Loucy (cell line): ENCODE measurements around the gene PLCB3.

ENCODE experiments used
- H2AFZ ChIP-seq: fragments of 200-600 bp; sonication (generic); 2 replicates; pipeline ENCODE4 v1.6.0; 2016; ENCODE audit warnings: antibody characterized with exemption, mild to moderate bottlenecking, low read length, moderate library complexity
- H3F3A ChIP-seq: fragments of 200-600 bp; 2 replicates; pipeline ENCODE4 v1.6.0; 2016; ENCODE audit warnings: antibody characterized with exemption, low read depth, mild to moderate bottlenecking
- H3K27me3 ChIP-seq: fragments of 200-600 bp; sonication (generic); 2 replicates; pipeline ENCODE4 v1.6.1; 2014; ENCODE audit warnings: low read length, mild to moderate bottlenecking; ENCODE audit not compliant: insufficient read depth, poor library complexity, severe bottlenecking
- H3K36me3 ChIP-seq: fragments of 200-600 bp; sonication (generic); 2 replicates; pipeline ENCODE4 v1.6.1; 2016; ENCODE audit warnings: low read length; ENCODE audit not compliant: insufficient read depth
- H3K4me1 ChIP-seq: fragments of 200-600 bp; sonication (generic); 2 replicates; pipeline ENCODE4 v1.5.1; 2014; ENCODE audit warnings: low read length, mild to moderate bottlenecking; ENCODE audit not compliant: insufficient read depth, poor library complexity, severe bottlenecking
- H3K4me2 ChIP-seq: fragments of 200-600 bp; sonication (generic); 2 replicates; pipeline ENCODE4 v1.6.0; 2014; ENCODE audit warnings: antibody characterized with exemption, low read length, low read depth, mild to moderate bottlenecking; ENCODE audit not compliant: poor library complexity, severe bottlenecking
- H3K4me3 ChIP-seq: fragments of 200-600 bp; sonication (generic); 2 replicates; pipeline ENCODE4 v1.5.1; 2014; ENCODE audit warnings: low read length, mild to moderate bottlenecking, mixed read lengths; ENCODE audit not compliant: poor library complexity, severe bottlenecking
- H3K79me2 ChIP-seq: fragments of 200-600 bp; sonication (generic); 2 replicates; pipeline ENCODE4 v1.6.1; 2014; ENCODE audit warnings: low read length; ENCODE audit not compliant: insufficient read depth
- H3K9ac ChIP-seq: fragments of 200-600 bp; sonication (generic); 2 replicates; pipeline ENCODE4 v1.6.0; 2014; ENCODE audit warnings: mild to moderate bottlenecking, low read depth, low read length, moderate library complexity; ENCODE audit not compliant: poor library complexity, severe bottlenecking
- H3K9me2 ChIP-seq: fragments of 200-600 bp; sonication (generic); replicated peaks from 2 replicates; pipeline ENCODE4 v1.6.1; 2016; ENCODE audit warnings: low read depth, low read length, mixed read lengths
- H3K9me3 ChIP-seq: fragments of 200-600 bp; sonication (generic); 2 replicates; pipeline ENCODE4 v1.6.1; 2014; ENCODE audit warnings: mild to moderate bottlenecking, antibody characterized with exemption, low read length, low read depth; ENCODE audit not compliant: insufficient read depth
- H4K20me1 ChIP-seq: fragments of 200-600 bp; sonication (generic); 2 replicates; pipeline ENCODE4 v1.6.0; 2014; ENCODE audit warnings: antibody characterized with exemption, low read length, mild to moderate bottlenecking; ENCODE audit not compliant: insufficient read depth, poor library complexity, severe bottlenecking
- CTCF ChIP-seq: fragments of 200-600 bp; sonication (generic); conservative IDR thresholded peaks from 2 replicates; pipeline ENCODE4 v1.5.1; 2014; ENCODE audit warnings: mild to moderate bottlenecking, antibody characterized with exemption, low read length
- EZH2phosphoT487 ChIP-seq: fragments of 200-600 bp; IDR thresholded peaks from 2 replicates; pipeline ENCODE4 v1.6.1; 2018; ENCODE audit warnings: antibody characterized with exemption, mild to moderate bottlenecking, moderate library complexity, borderline replicate concordance

PLCB3 gene

GRCh38 chr11:64283092-64283491 lies 31.8 kb downstream of the PLCB3 start:
- H3K36me3 ChIP-seq, result no peaks in the 10 kb centered on the region
- H4K20me1 ChIP-seq, result no peaks in the 10 kb centered on the region
- H3K9me2 ChIP-seq, result no peaks in the 10 kb centered on the region
- H3K4me2 ChIP-seq, result peak overlapping the region; percentile 96
- TF ChIP-seq EZH2phosphoT487 (no peak), CTCF (no peak)
- H3K79me2 ChIP-seq, result peaks cover 10% of the 10 kb centered on the region; the same call in 1 of the 2 replicates
- H3K9ac ChIP-seq, result no peak overlapping the region
- H3K27me3 ChIP-seq, result no peaks in the 10 kb centered on the region
- H3K4me1 ChIP-seq, result peaks cover 8% of the 10 kb centered on the region
- H3K9me3 ChIP-seq, result no peaks in the 10 kb centered on the region
- H3F3A ChIP-seq, result no peaks in the 10 kb centered on the region
- H3K4me3 ChIP-seq, result no peak overlapping the region
- no peak overlapping the region for H2AFZ ChIP-seq

- peak within 1 kb of the TSS; percentile 95 for H2AFZ ChIP-seq
- H3K4me3 ChIP-seq, result peak within 1 kb of the TSS; percentile 99
- no peaks in the 10 kb centered on the region for H3K27me3 ChIP-seq
- no peaks in the 10 kb centered on the region for H3K9me2 ChIP-seq
- no peaks in the 10 kb centered on the region for H3K9me3 ChIP-seq
- peak within 1 kb of the TSS; percentile 87 for H3K9ac ChIP-seq
- peak within 1 kb of the TSS; percentile 96 for H3K4me2 ChIP-seq
- no peaks in the 10 kb centered on the region for H3F3A ChIP-seq
- no peaks in the 10 kb centered on the region for H3K36me3 ChIP-seq
- no peaks in the 10 kb centered on the region for H4K20me1 ChIP-seq
- peaks cover 8% of the 10 kb centered on the region for H3K4me1 ChIP-seq
- no peak for TF ChIP-seq CTCF
- no peak for TF ChIP-seq EZH2phosphoT487
- peaks cover 10% of the 10 kb centered on the region; the same call in 1 of the 2 replicates for H3K79me2 ChIP-seq
Observed at GRCh38 chr11:64284048-64284961, 33.0 kb downstream of the PLCB3 start, which contains the start of gene BAD. TSS of gene BAD (minus strand) at chr11:64284665. CDS start at chr11:64284368, 297 bp downstream.

- TF ChIP-seq EZH2phosphoT487, result no peak
- no peak for TF ChIP-seq CTCF
- H2AFZ ChIP-seq, result peak within 1 kb of the TSS; percentile 95
- H3K27me3 ChIP-seq, result no peaks in the 10 kb centered on the region
- H3K79me2 ChIP-seq, result peaks cover 10% of the 10 kb centered on the region; the same call in 1 of the 2 replicates
- H3K4me1 ChIP-seq, result peaks cover 8% of the 10 kb centered on the region
- no peaks in the 10 kb centered on the region for H3K9me2 ChIP-seq
- no peaks in the 10 kb centered on the region for H3F3A ChIP-seq
- H4K20me1 ChIP-seq, result no peaks in the 10 kb centered on the region
- H3K4me3 ChIP-seq, result peak within 1 kb of the TSS; percentile 99
- H3K4me2 ChIP-seq, result peak within 1 kb of the TSS; percentile 96
- H3K9ac ChIP-seq, result peak within 1 kb of the TSS; percentile 87
- no peaks in the 10 kb centered on the region for H3K9me3 ChIP-seq
- H3K36me3 ChIP-seq, result no peaks in the 10 kb centered on the region
Observed at GRCh38 chr11:64284962-64285884, 33.9 kb downstream of the PLCB3 start, which contains the start of gene GPR137. TSS of gene GPR137 (plus strand) at chr11:64285848. CDS start at chr11:64286525, 677 bp downstream.
